GM19035 (cell line): ENCODE results near the gene NKD2.

Experiments used
- ATAC-seq: cut with Tn5 transposase; IDR thresholded peaks from one replicate; pipeline ENCODE4 v1.9.1; 2021; ENCODE audit not compliant: unreplicated experiment

NKD2 gene

DNA sequence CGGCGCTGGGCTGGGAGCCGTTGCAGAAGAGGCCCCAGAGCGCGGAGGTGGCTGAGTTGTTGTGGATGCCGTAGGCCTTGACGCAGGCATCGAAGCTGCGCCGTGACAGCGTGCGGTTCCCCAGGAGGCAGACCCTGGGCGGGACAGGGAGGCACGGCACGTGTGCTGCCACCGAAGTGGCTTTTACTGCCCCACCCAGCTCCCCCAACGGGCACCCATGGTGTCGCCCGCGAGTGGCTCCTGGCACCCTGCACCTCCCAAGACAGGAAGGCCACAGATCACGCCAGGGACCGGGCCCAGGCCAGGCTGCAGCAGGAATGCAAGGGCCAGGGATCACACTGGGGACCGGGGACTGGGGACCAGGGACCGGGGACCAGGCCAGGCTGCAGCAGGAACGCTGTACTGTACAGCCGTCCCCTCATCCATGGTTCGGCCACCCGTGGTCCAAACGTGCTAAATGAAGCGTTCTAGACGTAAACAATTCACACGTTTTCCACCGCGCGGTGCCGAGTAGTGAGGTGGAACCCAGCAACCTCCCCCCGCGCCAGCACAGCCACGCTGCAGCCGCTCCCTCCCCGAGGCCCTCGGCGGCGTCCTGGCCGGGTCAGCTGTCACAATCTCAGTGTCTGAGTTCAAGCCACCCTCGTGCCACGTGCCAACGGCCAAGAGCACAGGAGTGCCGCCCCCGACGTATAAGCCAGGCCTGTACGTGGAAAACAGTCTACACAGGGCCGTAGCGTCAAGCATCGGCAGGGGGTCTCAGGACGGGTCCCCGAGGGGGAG, 75.4 kb downstream of the NKD2 start:
- no peak for ATAC-seq

DNA sequence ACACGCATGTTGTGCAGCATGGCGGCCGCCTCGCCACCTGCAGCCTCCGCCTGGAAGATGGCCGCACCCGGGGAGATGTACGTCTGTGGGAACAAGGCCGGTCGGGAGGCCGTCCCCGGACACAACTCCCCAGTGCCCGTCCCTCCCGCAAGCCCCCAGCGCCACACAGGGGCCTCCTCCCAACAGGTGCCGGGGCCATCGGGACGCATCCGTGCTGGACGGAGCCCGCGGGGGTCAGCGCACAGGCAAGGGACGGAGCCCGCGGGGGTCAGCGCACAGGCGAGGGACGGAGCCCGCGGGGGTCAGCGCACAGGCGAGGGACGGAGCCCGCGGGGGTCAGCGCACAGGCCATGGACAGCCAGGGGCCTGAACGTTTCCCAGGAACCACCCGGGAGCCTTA, 76.8 kb downstream of the NKD2 start:
- ATAC-seq, result no peak

DNA sequence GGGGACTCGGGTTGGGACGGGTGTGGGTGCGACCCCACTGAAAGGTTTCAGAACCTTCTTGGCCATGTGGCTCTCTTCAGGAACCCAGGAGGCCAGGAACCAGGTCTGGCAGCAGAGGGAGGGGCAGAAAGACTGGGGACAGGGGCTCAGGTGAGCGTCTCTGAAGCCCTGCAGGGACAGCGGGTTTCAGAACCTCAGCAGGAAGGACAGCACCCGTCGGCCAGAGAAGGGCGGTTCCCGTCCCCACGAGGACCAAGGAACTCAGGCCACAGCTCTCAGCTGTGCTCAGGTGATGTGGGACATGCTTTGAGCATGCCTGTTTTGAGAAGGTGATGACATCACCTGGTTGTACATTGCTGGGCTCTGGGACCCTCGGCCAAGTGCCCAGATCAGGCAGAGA, 77.5 kb downstream of the NKD2 start:
- ATAC-seq, result no peak

DNA sequence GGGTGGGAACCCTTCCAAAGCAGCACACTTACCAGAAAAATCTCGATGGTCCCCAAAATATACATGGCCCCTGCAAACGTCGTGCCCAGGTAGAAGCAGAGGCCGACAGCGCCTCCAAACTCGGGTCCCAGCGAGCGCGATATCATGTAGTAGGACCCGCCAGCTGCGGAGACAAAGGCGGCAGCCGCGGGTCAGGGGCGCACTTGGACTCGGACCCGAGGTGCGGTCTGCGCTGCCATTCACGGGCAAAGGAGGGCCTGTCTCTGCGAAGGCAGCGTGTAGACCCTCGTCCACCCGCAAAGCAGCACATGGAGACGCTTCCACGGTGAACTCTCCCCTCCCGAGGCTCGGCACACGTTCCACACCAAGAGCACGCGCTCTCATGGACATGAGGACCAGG, 78.3 kb downstream of the NKD2 start:
- no peak for ATAC-seq

DNA sequence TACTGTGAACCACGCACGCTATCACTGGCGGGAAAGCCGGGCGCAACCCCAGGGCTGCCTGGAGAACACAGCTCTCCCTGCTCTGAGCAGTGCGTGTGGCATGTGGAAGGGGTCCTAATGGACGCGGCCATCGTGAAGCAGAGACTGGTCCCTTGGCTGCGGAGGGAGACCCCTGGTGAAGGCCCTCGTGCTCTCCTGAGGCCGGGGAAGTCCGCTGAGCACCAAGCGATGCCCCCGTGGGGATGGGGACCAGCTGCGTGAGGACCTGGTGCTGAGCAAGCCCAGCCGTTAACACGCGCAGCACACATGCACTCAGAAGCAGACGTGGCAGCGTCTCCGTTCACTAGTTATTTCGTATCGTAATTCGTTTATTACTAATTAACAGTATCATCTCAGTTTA, 78.8 kb downstream of the NKD2 start:
- no peak for ATAC-seq

DNA sequence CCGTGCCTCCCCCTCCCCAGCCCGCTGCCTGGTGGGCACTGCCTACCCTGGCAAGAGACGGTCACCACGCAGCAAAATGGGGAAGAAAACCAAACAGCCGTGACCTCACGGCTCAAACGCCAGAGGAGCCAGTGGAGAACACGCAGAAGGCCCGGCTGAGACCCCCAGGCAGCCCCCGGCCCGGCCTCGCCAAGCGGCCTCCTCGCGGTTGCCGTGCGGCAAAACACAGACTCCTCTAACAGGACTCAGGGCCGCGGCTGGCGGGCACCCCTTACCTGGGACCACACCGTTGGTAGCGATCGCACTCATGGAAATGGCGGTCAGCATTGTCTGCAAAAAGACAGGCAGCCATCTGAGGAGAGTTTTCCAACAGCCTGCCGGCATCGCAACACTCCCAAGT, 79.4 kb downstream of the NKD2 start:
- no peak for ATAC-seq
